H9 (cell line): Measurements from ENCODE around the gene B3GALT4. TPM values are rescaled to one million over a fixed set of nuclear protein-coding genes. Genes with fewer than 3 reads are reported as not detected.

Experiments used
- DNase-seq: peaks from one replicate; pipeline ENCODE4 v3.0.0-alpha.2; 2017
- H2AFZ ChIP-seq: one replicate; pipeline ENCODE4 v1.6.1; 2013; ENCODE audit warnings: mild to moderate bottlenecking, low read length, control low read depth, moderate library complexity
- H2AK5ac ChIP-seq: 2 replicates; pipeline ENCODE4 v1.6.1; 2013; ENCODE audit warnings: low read length, control low read depth, mixed read lengths; ENCODE audit not compliant: insufficient read length
- H2BK120ac ChIP-seq: one replicate; pipeline ENCODE4 v1.6.1; 2013; ENCODE audit warnings: low read depth, mild to moderate bottlenecking, low read length, control low read depth, inconsistent platforms; ENCODE audit not compliant: poor library complexity, severe bottlenecking
- H2BK12ac ChIP-seq: 2 replicates; pipeline ENCODE4 v1.6.1; 2013; ENCODE audit warnings: low read length, control low read depth, mixed read lengths, low read depth; ENCODE audit not compliant: insufficient read length
- H2BK15ac ChIP-seq: 2 replicates; pipeline ENCODE4 v1.6.1; 2013; ENCODE audit warnings: low read depth, low read length, control low read depth
- H2BK20ac ChIP-seq: one replicate; pipeline ENCODE4 v1.6.1; 2013; ENCODE audit warnings: low read depth, mild to moderate bottlenecking, low read length, control low read depth, inconsistent platforms; ENCODE audit not compliant: poor library complexity, severe bottlenecking
- H2BK5ac ChIP-seq: 2 replicates; pipeline ENCODE4 v1.6.1; 2013; ENCODE audit warnings: low read length, control low read depth, mixed read lengths; ENCODE audit not compliant: insufficient read length
- H3K14ac ChIP-seq: 2 replicates; pipeline ENCODE4 v1.6.1; 2013; ENCODE audit warnings: low read length, control low read depth; ENCODE audit not compliant: insufficient read depth
- H3K18ac ChIP-seq: 2 replicates; pipeline ENCODE4 v1.6.1; 2013; ENCODE audit warnings: low read depth, mild to moderate bottlenecking, mixed read lengths, low read length, control low read depth; ENCODE audit not compliant: insufficient read length
- H3K23ac ChIP-seq: 2 replicates; pipeline ENCODE4 v1.6.1; 2013; ENCODE audit warnings: low read length, control low read depth, mixed read lengths, low read depth; ENCODE audit not compliant: insufficient read length
- H3K23me2 ChIP-seq: 2 replicates; pipeline ENCODE4 v1.6.1; 2013; ENCODE audit warnings: low read depth, mild to moderate bottlenecking, mixed read lengths, low read length, control low read depth; ENCODE audit not compliant: insufficient read length, poor library complexity, severe bottlenecking
- H3K27ac ChIP-seq: 2 replicates; pipeline ENCODE4 v1.5.1; 2013; ENCODE audit warnings: low read length, control low read depth, mixed read lengths, low read depth; ENCODE audit not compliant: insufficient read length
- H3K27me3 ChIP-seq: 2 replicates; pipeline ENCODE4 v1.6.1; 2013; ENCODE audit warnings: low read length, control low read depth, inconsistent platforms; ENCODE audit not compliant: insufficient read depth
- H3K4ac ChIP-seq: 2 replicates; pipeline ENCODE4 v1.6.1; 2013; ENCODE audit warnings: low read depth, mild to moderate bottlenecking, control low read depth, inconsistent platforms, low read length, moderate library complexity
- H3K4me1 ChIP-seq: 2 replicates; pipeline ENCODE4 v1.6.1; 2013; ENCODE audit warnings: low read length, control low read depth, inconsistent platforms; ENCODE audit not compliant: insufficient read depth
- H3K4me2 ChIP-seq: 2 replicates; pipeline ENCODE4 v1.6.1; 2013; ENCODE audit warnings: low read length, control low read depth, mixed read lengths; ENCODE audit not compliant: insufficient read length, insufficient read depth
- H3K56ac ChIP-seq: 2 replicates; pipeline ENCODE4 v1.6.1; 2013; ENCODE audit warnings: low read depth, mild to moderate bottlenecking, mixed read lengths, low read length, control low read depth; ENCODE audit not compliant: insufficient read length
- H3K79me1 ChIP-seq: 2 replicates; pipeline ENCODE4 v1.6.1; 2013; ENCODE audit warnings: low read depth, mild to moderate bottlenecking, moderate library complexity, low read length, control low read depth, inconsistent platforms; ENCODE audit not compliant: insufficient read depth, poor library complexity, severe bottlenecking
- H3K79me2 ChIP-seq: 2 replicates; pipeline ENCODE4 v1.6.1; 2013; ENCODE audit warnings: low read length, control low read depth, inconsistent platforms; ENCODE audit not compliant: insufficient read depth
- H3K9ac ChIP-seq: 2 replicates; pipeline ENCODE4 v1.6.1; 2013; ENCODE audit warnings: low read length, control low read depth, mixed read lengths; ENCODE audit not compliant: insufficient read length; ENCODE audit errors: extremely low read depth
- H3K9me3 ChIP-seq: one replicate; pipeline ENCODE4 v1.6.1; 2013; ENCODE audit warnings: low read depth, low read length, inconsistent platforms; ENCODE audit not compliant: control insufficient read depth
- H3T11ph ChIP-seq: one replicate; pipeline ENCODE4 v1.6.1; 2013; ENCODE audit warnings: mild to moderate bottlenecking, low read length, control low read depth, inconsistent platforms
- H4K20me1 ChIP-seq: one replicate; pipeline ENCODE4 v1.6.1; 2013; ENCODE audit not compliant: control insufficient read depth, insufficient read length, insufficient read depth
- H4K5ac ChIP-seq: 2 replicates; pipeline ENCODE4 v1.6.1; 2013; ENCODE audit warnings: low read depth, mild to moderate bottlenecking, mixed read lengths, low read length, control low read depth; ENCODE audit not compliant: insufficient read length
- H4K8ac ChIP-seq: replicated peaks from 2 replicates; pipeline ENCODE4 v1.6.1; 2013; ENCODE audit warnings: low read length, control low read depth, mixed read lengths, low read depth; ENCODE audit not compliant: insufficient read length
- H4K91ac ChIP-seq: 2 replicates; pipeline ENCODE4 v1.6.1; 2013; ENCODE audit warnings: low read depth, mild to moderate bottlenecking, moderate library complexity, mixed read lengths, low read length, control low read depth; ENCODE audit not compliant: insufficient read length
- H3K27ac Mint-ChIP-seq, 3 experiments: 2 replicates in 2 of 3; 3 replicates in 1 of 3; pipeline ENCODE4 v1.8.0; 2020 to 2021; ENCODE audit warnings: mixed read lengths in 3 of 3, mild to moderate bottlenecking in 1 of 3, moderate library complexity in 1 of 3
- H3K27me3 Mint-ChIP-seq: 2 replicates; pipeline ENCODE4 v1.8.0; 2021; ENCODE audit warnings: low read depth, mild to moderate bottlenecking, moderate library complexity, mixed read lengths
- H3K36me3 Mint-ChIP-seq, 3 experiments: 2 replicates in 2 of 3; 3 replicates in 1 of 3; pipeline ENCODE4 v1.8.0; 2020 to 2021; ENCODE audit warnings: low read depth in 3 of 3, mixed read lengths in 3 of 3; ENCODE audit not compliant: insufficient read depth in 1 of 3
- H3K4me1 Mint-ChIP-seq, 2 experiments: 2 replicates each; pipeline ENCODE4 v1.8.0; 2020; ENCODE audit warnings: mixed read lengths in 2 of 2
- H3K4me3 Mint-ChIP-seq, 2 experiments: 2 replicates in 1 of 2; 3 replicates in 1 of 2; pipeline ENCODE4 v1.8.0; 2020 to 2021; ENCODE audit warnings: mild to moderate bottlenecking in 2 of 2, mixed read lengths in 2 of 2, moderate library complexity in 1 of 2
- H3K9me3 Mint-ChIP-seq, 2 experiments: 2 replicates in 1 of 2; 3 replicates in 1 of 2; pipeline ENCODE4 v1.8.0; 2020; ENCODE audit warnings: mild to moderate bottlenecking in 2 of 2, mixed read lengths in 2 of 2, moderate library complexity in 1 of 2
- WGBS: extraction: QIAGEN DNeasy Blood & Tissue Kit; methylation state at CpG from one replicate; pipeline ENCODE4 v1.1.7; 2013; ENCODE audit warnings: missing lambda C conversion rate, low lambda C conversion rate, mixed read lengths; ENCODE audit not compliant: insufficient read length; ENCODE audit errors: extremely low coverage; 5-methylcytosine and 5-hydroxymethylcytosine counted together
- total RNA-seq: library from RNA; stranded (reverse); gene quantifications from 2 replicates; pipeline ENCODE4 v1.2.1, GENCODE V29; 2021
- TF ChIP-seq, protein P1 (sequence below): fragments of 200-600 bp; sonication (generic); conservative IDR thresholded peaks from 3 replicates; pipeline ENCODE4 v1.8.0; 2021; ENCODE audit warnings: antibody characterized with exemption, mild to moderate bottlenecking

The B3GALT4 gene
- total RNA-seq, 1 experiment from 2014 or later, result 3.2 TPM

DNA sequence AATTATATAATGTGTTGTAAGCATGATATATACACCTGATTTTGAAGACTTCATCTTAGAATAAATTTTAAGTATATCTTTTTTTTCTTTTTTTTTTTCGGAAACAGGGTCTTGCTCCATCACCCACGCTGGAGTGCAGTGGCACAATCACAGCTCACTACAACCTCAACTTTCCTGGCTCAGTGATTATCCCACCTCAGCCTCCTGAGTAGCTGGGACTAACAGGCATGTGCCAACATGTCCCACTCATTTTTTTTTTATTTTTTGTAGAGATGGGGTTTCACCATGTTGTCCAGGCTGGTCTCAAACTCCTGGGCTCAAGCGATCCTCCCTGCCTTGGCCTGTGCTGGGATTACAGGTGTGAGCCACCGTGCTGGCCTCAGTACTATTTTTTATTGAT is 22.3 kb upstream of the B3GALT4 start:
- H2BK12ac ChIP-seq, result no peak overlapping the region
- no peak overlapping the region for H2BK15ac ChIP-seq
- DNase-seq, result no peak
- no peak overlapping the region for H4K5ac ChIP-seq
- TF ChIP-seq, protein P1, sequence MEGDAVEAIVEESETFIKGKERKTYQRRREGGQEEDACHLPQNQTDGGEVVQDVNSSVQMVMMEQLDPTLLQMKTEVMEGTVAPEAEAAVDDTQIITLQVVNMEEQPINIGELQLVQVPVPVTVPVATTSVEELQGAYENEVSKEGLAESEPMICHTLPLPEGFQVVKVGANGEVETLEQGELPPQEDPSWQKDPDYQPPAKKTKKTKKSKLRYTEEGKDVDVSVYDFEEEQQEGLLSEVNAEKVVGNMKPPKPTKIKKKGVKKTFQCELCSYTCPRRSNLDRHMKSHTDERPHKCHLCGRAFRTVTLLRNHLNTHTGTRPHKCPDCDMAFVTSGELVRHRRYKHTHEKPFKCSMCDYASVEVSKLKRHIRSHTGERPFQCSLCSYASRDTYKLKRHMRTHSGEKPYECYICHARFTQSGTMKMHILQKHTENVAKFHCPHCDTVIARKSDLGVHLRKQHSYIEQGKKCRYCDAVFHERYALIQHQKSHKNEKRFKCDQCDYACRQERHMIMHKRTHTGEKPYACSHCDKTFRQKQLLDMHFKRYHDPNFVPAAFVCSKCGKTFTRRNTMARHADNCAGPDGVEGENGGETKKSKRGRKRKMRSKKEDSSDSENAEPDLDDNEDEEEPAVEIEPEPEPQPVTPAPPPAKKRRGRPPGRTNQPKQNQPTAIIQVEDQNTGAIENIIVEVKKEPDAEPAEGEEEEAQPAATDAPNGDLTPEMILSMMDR, result no peak
- no peak overlapping the region for H2AFZ ChIP-seq
- H3K4ac ChIP-seq, result no peak overlapping the region
- Mint-ChIP-seq H3K27ac (no peak overlapping the region), H3K9me3 (no peaks in the 10 kb centered on the region), H3K4me3 (no peak overlapping the region), H3K4me1 (peaks cover 9 to 14% of the 10 kb centered on the region in 2 experiments), H3K36me3 (peaks cover 12 to 47% (median 39%) of the 10 kb centered on the region in 3 experiments), H3K27me3 (no peaks in the 10 kb centered on the region)
- H4K91ac ChIP-seq, result no peak overlapping the region
- H3K23me2 ChIP-seq, result peaks cover 2% of the 10 kb centered on the region
- no peaks in the 10 kb centered on the region for H3K27me3 ChIP-seq
- no peak overlapping the region for H3T11ph ChIP-seq
- H3K18ac ChIP-seq, result no peak overlapping the region
- no peaks in the 10 kb centered on the region for H3K79me1 ChIP-seq
- no peak overlapping the region for H2AK5ac ChIP-seq
- H3K79me2 ChIP-seq, result no peaks in the 10 kb centered on the region
- H3K56ac ChIP-seq, result no peak overlapping the region
- H4K20me1 ChIP-seq, result no peaks in the 10 kb centered on the region
- no peak overlapping the region for H2BK120ac ChIP-seq
- no peak overlapping the region for H3K14ac ChIP-seq
- no CpG with 5 or more reads among the region's 4 CpGs for WGBS
- H4K8ac ChIP-seq, result no peak overlapping the region
- H2BK20ac ChIP-seq, result no peak overlapping the region
- H3K27ac ChIP-seq, result no peak overlapping the region
- no peak overlapping the region for H2BK5ac ChIP-seq
- H3K23ac ChIP-seq, result no peak overlapping the region
- H3K4me2 ChIP-seq, result no peak overlapping the region
- H3K9ac ChIP-seq, result no peak overlapping the region
- no peaks in the 10 kb centered on the region for H3K4me1 ChIP-seq
- no peaks in the 10 kb centered on the region for H3K9me3 ChIP-seq
